ENCODE measurements around the gene OR10AD1.
"Not testable (repeated sequence)": the region's sequence is repeated elsewhere in the genome, so short reads cannot be mapped to it uniquely, and the experiment has no call there.

Gene OR10AD1, protein sequence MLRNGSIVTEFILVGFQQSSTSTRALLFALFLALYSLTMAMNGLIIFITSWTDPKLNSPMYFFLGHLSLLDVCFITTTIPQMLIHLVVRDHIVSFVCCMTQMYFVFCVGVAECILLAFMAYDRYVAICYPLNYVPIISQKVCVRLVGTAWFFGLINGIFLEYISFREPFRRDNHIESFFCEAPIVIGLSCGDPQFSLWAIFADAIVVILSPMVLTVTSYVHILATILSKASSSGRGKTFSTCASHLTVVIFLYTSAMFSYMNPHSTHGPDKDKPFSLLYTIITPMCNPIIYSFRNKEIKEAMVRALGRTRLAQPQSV

DNA sequence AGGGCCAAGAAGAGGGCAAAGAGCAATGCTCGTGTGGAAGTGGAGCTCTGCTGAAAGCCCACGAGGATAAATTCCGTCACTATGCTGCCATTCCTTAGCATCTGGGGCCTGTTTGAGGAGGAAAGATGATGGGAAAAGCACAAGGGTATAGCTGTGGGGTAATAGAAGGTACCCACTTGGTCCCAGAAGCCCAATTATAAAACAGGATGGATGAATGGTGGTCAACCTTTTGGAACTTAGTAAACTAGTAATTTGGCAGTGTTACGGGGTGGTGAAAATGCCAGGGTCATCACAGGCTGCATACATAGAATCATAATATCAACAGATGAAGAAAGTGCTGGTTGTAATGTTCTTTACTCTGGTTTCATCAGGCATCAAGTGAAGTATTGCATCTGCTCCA lies at the start of gene OR10AD1:
Gene OR10AD1 (minus strand): TSS at position 101 of the 400 bp plus-strand sequence. CDS start 0 bp downstream, at position 101.
- no peak within 1 kb of the TSS for H3K9ac ChIP-seq (ENCODE audit: low read length in 5 of 5)
- no peak within 1 kb of the TSS for H3K4me3 ChIP-seq (ENCODE audit: low read depth in 1 of 5, low read length in 5 of 5)
- H3K27ac ChIP-seq (ENCODE audit: low read depth, low read length), result no peak within 1 kb of the TSS
- peaks cover 0 to 20% (median 14%) of the 10 kb centered on the region in 5 donors for H3K9me3 ChIP-seq (ENCODE audit: control insufficient read depth in 5 of 5, low read length in 5 of 5)
- H3K27me3 ChIP-seq (ENCODE audit: control insufficient read depth in 5 of 5, insufficient read depth in 4 of 5, low read length in 5 of 5), result no peaks in the 10 kb centered on the region
- peaks cover 0 to 24% (median 18%) of the 10 kb centered on the region in 5 donors for H3K4me1 ChIP-seq (ENCODE audit: control insufficient read depth in 5 of 5, insufficient read depth in 5 of 5, low read length in 5 of 5)
- H3K36me3 ChIP-seq (ENCODE audit: control insufficient read depth in 5 of 5, insufficient read depth in 5 of 5, low read length in 5 of 5), result peaks cover 0 to 9% (median 0%) of the 10 kb centered on the region in 5 donors

DNA sequence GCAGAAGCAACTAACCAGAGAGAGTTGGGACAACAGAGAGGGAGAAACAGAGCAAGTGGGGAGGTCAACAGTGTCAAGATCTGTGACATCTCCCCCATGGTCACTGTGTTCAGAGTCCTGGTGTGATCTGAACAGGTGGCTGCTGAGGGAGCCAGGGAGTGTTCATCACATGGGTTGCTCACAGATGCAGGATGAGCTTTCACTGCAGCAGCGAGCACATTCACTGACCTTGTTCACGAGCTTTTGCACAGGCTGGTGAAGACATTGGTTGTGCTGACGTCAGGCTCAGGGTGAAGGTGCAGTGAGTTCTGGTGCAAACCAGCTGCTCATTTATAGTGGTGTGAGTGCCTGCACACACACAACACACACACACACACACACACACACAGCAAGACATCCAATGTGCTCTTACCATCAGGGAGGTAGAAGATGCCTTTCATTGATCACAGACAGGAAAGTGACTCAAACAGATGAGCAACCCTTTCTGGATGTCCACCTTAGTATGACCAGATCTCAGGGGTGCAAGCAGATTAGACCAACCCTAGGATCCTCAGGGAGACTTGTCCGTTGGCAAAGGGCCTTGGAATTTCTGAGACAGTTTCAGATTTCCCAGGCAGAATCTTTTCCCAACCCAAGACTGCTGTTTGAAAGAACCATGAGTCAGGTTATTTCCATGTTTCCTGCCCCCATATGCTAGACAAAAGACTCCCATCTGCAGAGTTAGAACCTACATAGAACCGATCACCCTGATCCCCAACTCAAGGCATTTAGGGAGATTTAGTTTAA lies 44.3 kb upstream of the OR10AD1 start:
- H3K9me3 ChIP-seq (ENCODE audit: control insufficient read depth in 5 of 5, low read length in 5 of 5), result peaks cover 0 to 7% (median 4%) of the 10 kb centered on the region in 5 donors
- H3K27me3 ChIP-seq (ENCODE audit: control insufficient read depth in 5 of 5, insufficient read depth in 4 of 5, low read length in 5 of 5), result no peaks in the 10 kb centered on the region
- H3K4me1 ChIP-seq (ENCODE audit: control insufficient read depth in 5 of 5, insufficient read depth in 5 of 5, low read length in 5 of 5), result no peaks in the 10 kb centered on the region
- H3K4me3 ChIP-seq (ENCODE audit: low read depth in 1 of 5, low read length in 5 of 5), result no peak overlapping the region
- no peak overlapping the region for H3K27ac ChIP-seq (ENCODE audit: low read depth, low read length)
- no peak overlapping the region for H3K9ac ChIP-seq (ENCODE audit: low read length in 5 of 5)
- peaks cover 0 to under 1% (median 0%) of the 10 kb centered on the region in 5 donors for H3K36me3 ChIP-seq (ENCODE audit: control insufficient read depth in 5 of 5, insufficient read depth in 5 of 5, low read length in 5 of 5)

DNA sequence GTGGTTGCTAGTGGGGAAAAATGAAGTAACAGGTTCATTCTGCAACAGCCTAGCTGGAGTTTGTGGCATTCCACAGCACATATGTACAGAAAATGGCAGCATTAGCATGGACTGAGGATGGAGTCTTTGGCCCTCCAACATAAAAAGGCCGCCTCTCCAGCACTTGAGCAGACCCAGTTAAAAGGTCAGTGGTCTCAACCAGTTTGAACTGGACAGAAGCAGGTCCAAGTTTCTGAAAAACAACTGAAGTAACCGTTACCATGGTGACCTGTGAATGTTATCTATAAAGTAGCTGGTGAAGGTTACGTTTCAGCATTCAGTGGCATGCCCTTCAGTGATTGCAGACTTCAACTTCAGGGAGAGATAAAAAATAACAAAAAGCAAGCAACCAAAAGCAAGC lies 34.1 kb upstream of the OR10AD1 start:
- Histone ChIP-seq H3K9me3 (ENCODE audit: control insufficient read depth in 5 of 5, low read length in 5 of 5) (peaks cover 0 to 5% (median 4%) of the 10 kb centered on the region in 5 donors), H3K9ac (ENCODE audit: low read length in 5 of 5) (no peak overlapping the region), H3K27me3 (ENCODE audit: control insufficient read depth in 5 of 5, insufficient read depth in 4 of 5, low read length in 5 of 5) (no peaks in the 10 kb centered on the region)

DNA sequence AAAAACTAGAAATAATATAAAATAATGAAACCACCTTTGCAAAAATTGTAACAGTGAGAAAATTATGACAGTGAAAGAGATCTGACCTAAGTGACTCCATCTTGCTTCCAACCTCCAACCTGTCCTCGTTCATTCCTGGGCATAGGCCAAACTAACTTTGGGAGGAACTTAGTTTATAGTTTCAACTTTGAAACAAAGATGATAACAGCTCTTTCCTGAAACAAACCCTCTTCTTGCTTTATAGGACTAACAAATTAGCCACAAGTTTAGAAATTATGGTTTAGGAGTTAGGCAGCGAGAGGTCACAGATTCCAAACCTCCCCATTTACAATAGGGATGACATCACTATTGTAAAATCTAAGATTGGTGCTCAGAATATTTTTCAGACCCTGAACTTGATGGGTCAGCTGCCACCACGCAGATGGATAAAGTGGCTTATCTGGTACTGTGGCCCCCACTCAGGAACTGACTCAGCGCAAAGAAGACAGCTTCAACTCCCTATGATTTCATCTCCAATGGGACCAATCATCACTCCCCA lies 32.8 kb upstream of the OR10AD1 start:
- no peak overlapping the region for H3K9ac ChIP-seq (ENCODE audit: low read length in 5 of 5)
- peaks cover 0 to 3% (median 0%) of the 10 kb centered on the region in 5 donors for H3K9me3 ChIP-seq (ENCODE audit: control insufficient read depth in 5 of 5, low read length in 5 of 5)
- H3K36me3 ChIP-seq (ENCODE audit: control insufficient read depth in 5 of 5, insufficient read depth in 5 of 5, low read length in 5 of 5), result no peaks in the 10 kb centered on the region
- H3K4me3 ChIP-seq (ENCODE audit: low read depth in 1 of 5, low read length in 5 of 5), result no peak overlapping the region
- H3K27me3 ChIP-seq (ENCODE audit: control insufficient read depth in 5 of 5, insufficient read depth in 4 of 5, low read length in 5 of 5), result no peaks in the 10 kb centered on the region
- no peaks in the 10 kb centered on the region for H3K4me1 ChIP-seq (ENCODE audit: control insufficient read depth in 5 of 5, insufficient read depth in 5 of 5, low read length in 5 of 5)
- no peak overlapping the region for H3K27ac ChIP-seq (ENCODE audit: low read depth, low read length)

More for the DNA sequence above, 34.1 kb upstream of the OR10AD1 start:
- Histone ChIP-seq H3K4me1 (ENCODE audit: control insufficient read depth in 5 of 5, insufficient read depth in 5 of 5, low read length in 5 of 5) (no peaks in the 10 kb centered on the region), H3K36me3 (ENCODE audit: control insufficient read depth in 5 of 5, insufficient read depth in 5 of 5, low read length in 5 of 5) (peaks cover 0 to 4% (median 0%) of the 10 kb centered on the region in 5 donors), H3K27ac (ENCODE audit: low read depth, low read length) (no peak overlapping the region), H3K4me3 (ENCODE audit: low read depth in 1 of 5, low read length in 5 of 5) (no peak overlapping the region)

DNA sequence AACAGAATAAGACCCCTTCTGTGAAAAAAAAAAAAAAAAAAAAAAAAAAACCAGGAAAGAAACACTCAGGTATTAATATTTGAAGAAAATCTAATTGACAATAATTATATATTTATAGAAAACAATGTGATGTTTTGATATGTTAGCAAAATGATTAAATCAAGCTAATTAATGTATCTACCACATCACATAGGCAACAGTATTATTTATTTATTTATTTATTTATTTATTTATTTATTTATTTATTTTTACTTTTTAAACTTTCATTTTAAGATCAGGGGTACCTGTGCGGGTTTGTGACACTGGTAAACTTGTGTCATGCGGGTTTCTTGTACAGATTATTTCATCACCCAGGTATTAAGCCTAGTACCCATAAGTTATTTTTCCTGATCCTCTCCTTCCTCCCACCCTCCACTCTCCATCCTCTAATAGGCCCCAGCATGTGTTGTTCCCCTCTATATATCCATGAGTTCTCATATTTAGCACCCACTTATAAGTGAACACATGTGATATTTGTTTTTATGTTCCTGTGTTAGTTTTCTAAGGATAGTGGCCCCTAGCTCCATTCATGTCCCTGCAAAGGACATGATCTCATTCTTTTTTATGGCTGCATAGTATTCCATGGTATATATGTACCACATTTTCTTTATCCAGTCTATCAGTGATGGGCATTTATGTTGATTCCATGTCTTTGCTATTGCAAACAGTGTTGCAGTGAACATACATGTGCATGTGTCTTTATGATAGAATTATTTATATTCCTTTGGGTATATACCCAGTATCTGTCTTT lies 28.3 kb upstream of the OR10AD1 start:
- not testable (repeated sequence) for H3K27ac ChIP-seq (ENCODE audit: low read depth, low read length); H3K36me3 ChIP-seq (ENCODE audit: control insufficient read depth in 5 of 5, insufficient read depth in 5 of 5, low read length in 5 of 5); H3K4me3 ChIP-seq (ENCODE audit: low read depth in 1 of 5, low read length in 5 of 5); H3K27me3 ChIP-seq (ENCODE audit: control insufficient read depth in 5 of 5, insufficient read depth in 4 of 5, low read length in 5 of 5); H3K4me1 ChIP-seq (ENCODE audit: control insufficient read depth in 5 of 5, insufficient read depth in 5 of 5, low read length in 5 of 5); H3K9me3 ChIP-seq (ENCODE audit: control insufficient read depth in 5 of 5, low read length in 5 of 5); H3K9ac ChIP-seq (ENCODE audit: low read length in 5 of 5)

DNA sequence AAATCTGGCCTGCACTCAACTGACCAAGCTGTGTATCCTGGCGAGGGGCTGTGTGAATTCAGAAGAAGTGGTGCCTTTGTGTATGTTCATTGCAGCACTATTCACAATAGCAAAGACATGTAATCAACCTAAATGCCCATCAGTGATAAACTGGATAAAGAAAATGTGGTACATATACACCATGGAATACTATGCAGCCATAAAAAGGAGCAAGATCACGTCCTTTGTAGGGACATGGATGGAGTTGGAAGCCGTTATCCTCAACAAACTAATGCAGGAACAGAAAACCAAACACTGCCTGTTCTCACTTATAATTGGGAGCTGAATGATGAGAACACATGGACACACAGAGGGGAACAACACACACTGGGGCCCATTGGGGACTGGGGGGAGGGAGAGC lies 21.4 kb upstream of the OR10AD1 start:
- H3K27me3 ChIP-seq (ENCODE audit: control insufficient read depth in 5 of 5, insufficient read depth in 4 of 5, low read length in 5 of 5); H3K4me3 ChIP-seq (ENCODE audit: low read depth in 1 of 5, low read length in 5 of 5); H3K27ac ChIP-seq (ENCODE audit: low read depth, low read length); H3K4me1 ChIP-seq (ENCODE audit: control insufficient read depth in 5 of 5, insufficient read depth in 5 of 5, low read length in 5 of 5); H3K36me3 ChIP-seq (ENCODE audit: control insufficient read depth in 5 of 5, insufficient read depth in 5 of 5, low read length in 5 of 5); H3K9me3 ChIP-seq (ENCODE audit: control insufficient read depth in 5 of 5, low read length in 5 of 5); H3K9ac ChIP-seq (ENCODE audit: low read length in 5 of 5): not testable (repeated sequence)

DNA sequence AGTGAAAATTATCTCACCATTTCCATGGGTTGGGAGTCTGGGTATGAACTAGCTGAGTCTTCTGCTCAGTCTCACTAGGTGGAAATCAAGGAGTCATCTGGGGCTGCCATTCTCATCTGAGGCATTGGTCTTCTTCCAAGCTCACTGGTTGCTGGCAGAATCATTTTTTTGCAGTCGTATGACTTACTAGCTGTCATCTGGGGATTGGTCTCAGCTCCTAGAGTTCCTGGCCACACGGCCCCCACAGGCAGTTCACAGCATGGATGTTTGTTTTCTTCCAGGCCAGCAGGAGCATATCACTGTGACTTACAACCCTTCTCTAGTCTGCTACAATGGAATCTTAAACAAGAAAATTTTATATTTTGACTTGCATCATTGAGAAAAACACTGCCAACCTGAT lies 18.6 kb upstream of the OR10AD1 start:
- H3K27ac ChIP-seq (ENCODE audit: low read depth, low read length), result no peak overlapping the region
- peaks cover 0 to 2% (median 0%) of the 10 kb centered on the region in 5 donors for H3K27me3 ChIP-seq (ENCODE audit: control insufficient read depth in 5 of 5, insufficient read depth in 4 of 5, low read length in 5 of 5)
- H3K4me1 ChIP-seq (ENCODE audit: control insufficient read depth in 5 of 5, insufficient read depth in 5 of 5, low read length in 5 of 5), result no peaks in the 10 kb centered on the region
- no peaks in the 10 kb centered on the region for H3K36me3 ChIP-seq (ENCODE audit: control insufficient read depth in 5 of 5, insufficient read depth in 5 of 5, low read length in 5 of 5)
- H3K4me3 ChIP-seq (ENCODE audit: low read depth in 1 of 5, low read length in 5 of 5), result no peak overlapping the region
- H3K9me3 ChIP-seq (ENCODE audit: control insufficient read depth in 5 of 5, low read length in 5 of 5), result no peaks in the 10 kb centered on the region
- no peak overlapping the region for H3K9ac ChIP-seq (ENCODE audit: low read length in 5 of 5)

DNA sequence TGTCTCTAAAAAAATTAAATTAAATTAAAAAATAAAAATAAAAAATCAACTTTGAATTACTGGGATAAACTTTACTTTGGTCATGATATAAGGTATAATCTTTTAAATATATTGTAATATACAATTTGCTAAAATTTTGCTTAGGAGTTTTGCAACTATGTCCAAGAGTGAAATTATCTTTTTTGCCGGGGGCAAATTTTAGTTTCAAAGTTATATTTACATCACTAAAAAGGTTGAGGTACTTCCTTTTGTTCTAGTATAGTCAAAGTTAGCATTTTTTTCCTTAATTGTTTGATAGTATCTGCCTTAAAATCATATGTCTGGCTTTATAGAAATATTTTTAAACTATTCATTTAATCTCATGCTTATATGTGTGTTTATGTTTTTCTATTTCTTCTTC lies 17.6 kb upstream of the OR10AD1 start:
- Histone ChIP-seq H3K36me3 (ENCODE audit: control insufficient read depth in 5 of 5, insufficient read depth in 5 of 5, low read length in 5 of 5) (no peaks in the 10 kb centered on the region), H3K27ac (ENCODE audit: low read depth, low read length) (no peak overlapping the region), H3K27me3 (ENCODE audit: control insufficient read depth in 5 of 5, insufficient read depth in 4 of 5, low read length in 5 of 5) (peaks cover 0 to 2% (median 0%) of the 10 kb centered on the region in 5 donors), H3K4me3 (ENCODE audit: low read depth in 1 of 5, low read length in 5 of 5) (no peak overlapping the region), H3K9ac (ENCODE audit: low read length in 5 of 5) (no peak overlapping the region), H3K9me3 (ENCODE audit: control insufficient read depth in 5 of 5, low read length in 5 of 5) (no peaks in the 10 kb centered on the region), H3K4me1 (ENCODE audit: control insufficient read depth in 5 of 5, insufficient read depth in 5 of 5, low read length in 5 of 5) (peaks cover 0 to 2% (median 0%) of the 10 kb centered on the region in 5 donors)

DNA sequence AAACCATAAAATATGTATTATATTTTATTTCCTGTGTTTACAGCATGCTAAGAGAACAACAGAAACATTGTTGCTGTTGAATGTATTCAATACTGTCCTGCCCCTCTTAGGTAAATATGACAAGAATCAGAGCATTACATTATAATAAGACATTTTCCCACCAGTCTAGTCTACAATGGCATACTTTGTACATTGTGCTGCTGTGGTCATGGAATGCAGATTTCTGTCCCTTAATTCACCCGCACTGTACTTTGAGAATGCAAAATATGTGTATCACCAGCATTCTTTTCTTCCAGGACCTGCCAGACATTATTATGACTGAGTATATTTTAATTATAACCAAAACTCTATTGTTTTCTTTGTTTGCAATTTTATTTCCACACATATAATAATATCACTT lies 16.5 kb upstream of the OR10AD1 start:
- Histone ChIP-seq H3K27me3 (ENCODE audit: control insufficient read depth in 5 of 5, insufficient read depth in 4 of 5, low read length in 5 of 5) (peaks cover 0 to 2% (median 0%) of the 10 kb centered on the region in 5 donors), H3K4me1 (ENCODE audit: control insufficient read depth in 5 of 5, insufficient read depth in 5 of 5, low read length in 5 of 5) (peaks cover 0 to 2% (median 0%) of the 10 kb centered on the region in 5 donors), H3K9ac (ENCODE audit: low read length in 5 of 5) (no peak overlapping the region), H3K4me3 (ENCODE audit: low read depth in 1 of 5, low read length in 5 of 5) (no peak overlapping the region), H3K9me3 (ENCODE audit: control insufficient read depth in 5 of 5, low read length in 5 of 5) (no peaks in the 10 kb centered on the region), H3K36me3 (ENCODE audit: control insufficient read depth in 5 of 5, insufficient read depth in 5 of 5, low read length in 5 of 5) (no peaks in the 10 kb centered on the region), H3K27ac (ENCODE audit: low read depth, low read length) (no peak overlapping the region)

Measured in subcutaneous abdominal adipose tissue (tissue), 5 donors.